ENCODE results near the gene EPB41L2.

The EPB41L2 gene

DNA sequence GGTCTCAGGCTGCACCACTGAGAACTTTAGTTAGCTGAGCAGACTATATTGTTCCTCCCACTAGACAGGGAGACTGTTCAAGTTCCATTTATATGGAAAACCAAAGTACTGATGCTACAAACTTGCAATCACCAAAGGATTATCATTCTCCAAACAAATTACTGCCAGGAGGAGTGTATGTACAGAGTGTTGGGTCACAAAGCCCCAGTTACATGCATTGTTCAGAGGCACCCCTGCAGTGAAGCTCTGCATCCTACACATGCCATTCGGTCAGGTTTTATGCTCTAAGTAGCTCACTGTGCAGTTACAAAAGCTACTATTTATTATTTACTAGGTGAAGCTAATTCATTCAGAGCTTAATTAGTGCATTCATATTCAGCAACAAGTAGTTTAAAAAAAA, 160.0 kb downstream of the EPB41L2 start:
- no peak for DNase-seq

DNA sequence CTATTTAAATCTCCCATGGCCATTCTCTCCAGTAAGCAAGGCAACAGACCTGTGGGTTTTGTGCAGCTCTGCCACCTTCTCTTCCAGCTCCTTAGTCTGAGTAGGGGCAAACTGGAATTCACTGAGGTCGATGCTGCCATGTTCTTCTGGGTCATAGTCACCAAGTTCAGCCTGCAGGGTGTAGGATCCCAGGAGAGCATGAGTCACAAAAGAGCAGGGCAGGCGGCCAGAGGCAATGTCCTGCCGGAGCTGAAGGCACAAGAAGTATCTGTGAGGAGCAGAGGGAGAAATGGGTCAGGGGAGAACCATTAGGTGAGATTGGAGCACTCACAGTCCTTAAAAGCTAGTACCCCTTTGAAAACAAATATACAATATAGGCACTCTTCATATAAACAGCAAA, 162.1 kb downstream of the EPB41L2 start:
- peak; percentile 65 for DNase-seq

DNA sequence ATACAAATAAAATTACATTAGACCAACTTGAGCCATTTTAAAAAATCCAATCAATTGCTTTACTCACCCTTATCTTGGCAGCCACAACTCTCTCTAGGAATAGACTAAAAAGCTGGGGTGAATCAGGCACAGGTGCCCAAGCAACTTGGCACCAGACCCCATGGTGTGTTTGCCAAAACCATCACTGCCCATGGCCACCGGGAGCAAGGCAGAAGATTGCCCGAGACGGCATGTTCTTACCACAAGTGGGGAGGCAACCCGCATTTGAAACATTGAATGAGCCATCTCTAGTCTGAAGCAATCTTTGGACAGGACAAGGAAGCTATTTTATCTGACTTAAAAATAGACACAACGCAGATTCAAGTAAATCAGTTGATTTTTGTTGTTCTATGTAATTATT, 166.8 kb downstream of the EPB41L2 start:
- no peak for DNase-seq

DNA sequence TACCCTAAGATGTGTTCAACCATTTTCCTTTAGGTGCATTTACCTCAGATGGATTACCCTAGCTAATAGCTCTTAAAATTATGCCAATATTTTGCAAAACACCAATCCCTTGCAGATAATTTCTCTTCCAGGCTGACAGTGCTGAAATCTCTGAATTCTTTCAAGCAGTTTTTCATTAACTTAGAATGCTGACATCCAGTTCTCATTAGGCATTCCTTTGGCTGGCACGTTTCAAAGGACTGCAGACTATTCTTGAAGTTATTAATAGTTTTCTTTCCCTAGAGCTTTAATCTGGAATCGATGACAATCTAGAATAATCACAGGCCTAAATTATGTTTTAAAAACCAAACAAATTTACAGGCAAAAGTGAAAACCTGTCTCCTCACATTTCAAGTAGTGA, 167.5 kb downstream of the EPB41L2 start:
- DNase-seq: peak; percentile 38

DNA sequence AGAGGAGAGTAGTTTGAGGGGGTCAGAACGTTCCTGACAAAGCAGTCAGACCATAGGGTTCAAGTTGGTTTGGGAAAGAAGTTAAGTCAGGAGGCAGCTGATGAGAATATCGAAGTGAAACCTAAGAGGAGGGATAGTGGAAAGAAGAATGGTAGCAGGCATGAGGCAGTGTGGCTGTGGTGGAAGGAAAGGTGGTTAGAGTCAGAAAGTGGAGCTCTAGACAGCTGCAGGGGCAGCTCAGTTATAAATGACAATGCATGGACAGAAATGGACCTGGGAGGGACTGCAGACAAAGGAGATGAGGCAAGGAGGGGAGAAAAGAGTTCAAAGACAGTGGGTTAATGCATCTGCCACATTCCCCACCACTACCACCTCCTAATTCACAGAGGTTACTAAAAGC, 169.3 kb downstream of the EPB41L2 start:
- no peak for DNase-seq

DNA sequence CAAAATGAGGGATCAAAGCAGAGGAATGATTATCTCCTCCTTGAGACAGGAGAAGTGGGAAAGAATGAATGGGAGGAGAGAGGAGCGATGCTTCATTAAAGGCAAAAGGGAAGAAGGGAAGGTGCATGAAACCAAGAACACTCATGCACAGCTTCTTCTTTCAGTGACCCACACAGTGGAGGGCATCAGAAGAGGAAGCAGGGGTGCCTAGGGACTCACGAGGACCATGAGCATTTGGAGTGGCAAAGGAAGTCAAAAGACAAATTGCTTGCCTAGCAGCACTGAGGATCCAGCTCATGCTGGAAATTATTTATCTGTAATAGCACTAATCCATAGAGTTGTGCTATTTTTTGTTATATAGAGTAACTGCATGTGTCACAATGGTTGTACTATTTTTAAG, 169.8 kb downstream of the EPB41L2 start:
- DNase-seq: no peak

DNA sequence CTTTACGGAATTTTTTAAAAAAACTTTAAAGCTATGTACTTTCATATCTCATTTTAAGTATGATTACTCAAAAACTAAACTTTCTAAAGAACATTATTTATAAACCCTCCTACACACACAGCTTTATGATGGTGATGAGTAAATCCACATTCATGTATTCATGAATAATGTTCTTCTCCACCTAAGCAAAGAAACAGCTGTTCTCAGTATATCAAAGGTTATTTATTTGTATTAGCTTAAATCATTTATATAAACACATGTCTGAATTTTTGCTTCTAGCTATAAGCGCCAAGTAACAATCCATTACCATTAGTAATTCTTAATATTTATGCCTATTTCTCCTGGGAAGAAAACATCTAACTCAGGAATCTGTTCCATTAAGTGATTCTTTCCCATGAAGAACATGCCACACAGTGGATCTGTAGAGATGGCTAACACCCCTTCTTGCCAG, 172.5 kb downstream of the EPB41L2 start:
- peak; percentile 77 for DNase-seq

DNA sequence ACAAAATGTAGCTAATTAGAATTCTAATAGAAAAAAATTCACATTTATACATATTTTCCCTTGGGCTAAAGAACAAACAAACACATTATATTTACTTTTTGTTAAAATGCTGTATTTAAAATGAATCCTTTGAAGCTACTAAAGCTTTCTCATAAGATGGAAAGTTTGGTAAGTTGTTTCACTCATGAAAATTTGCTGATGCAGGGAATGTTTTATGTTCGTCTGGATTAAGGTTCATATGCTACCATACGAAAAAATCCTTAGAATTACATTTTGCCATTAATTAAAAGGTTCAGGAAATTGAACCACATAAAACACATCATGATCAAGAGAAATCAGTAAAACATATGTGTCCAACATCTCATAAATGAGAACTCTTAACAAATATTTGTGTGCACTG, 173.6 kb downstream of the EPB41L2 start:
- DNase-seq: no peak

DNA sequence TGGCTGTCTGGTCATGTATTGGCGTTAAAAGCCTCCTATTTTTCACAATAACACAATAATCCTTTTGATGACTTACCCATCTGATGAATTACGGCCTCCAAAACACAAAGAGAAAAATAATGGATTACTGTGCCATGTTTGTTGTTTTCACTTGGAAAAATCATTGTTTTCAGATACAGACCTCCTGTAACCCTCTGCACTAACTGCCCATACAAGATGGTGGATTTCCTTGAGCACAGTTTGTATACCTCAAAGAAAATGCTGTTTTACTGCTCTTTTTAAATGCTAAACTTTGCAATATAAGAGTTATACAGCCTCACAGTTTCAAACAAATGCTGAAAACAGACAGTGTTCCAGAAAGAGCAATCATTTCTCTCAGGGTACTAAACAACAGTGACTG, 174.8 kb downstream of the EPB41L2 start:
- DNase-seq: no peak

DNA sequence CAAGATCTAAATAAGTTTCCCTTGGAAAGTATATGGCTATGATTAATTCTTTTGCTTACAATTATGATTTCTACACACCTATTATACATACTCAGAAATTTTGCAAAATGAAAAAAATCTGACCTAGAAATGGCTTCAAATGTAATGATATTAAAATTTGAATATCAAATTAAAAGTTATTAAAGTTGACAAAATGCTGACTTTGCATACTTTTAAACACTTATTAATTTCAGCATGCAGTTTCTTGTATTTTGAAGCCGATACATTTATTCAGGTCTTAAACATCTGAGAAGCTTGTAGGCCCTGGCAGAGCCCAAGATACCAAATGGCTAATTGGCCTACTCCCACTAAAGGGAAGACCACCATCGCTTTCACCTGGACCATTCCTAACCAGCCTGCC, 176.1 kb downstream of the EPB41L2 start:
- no peak for DNase-seq

DNA sequence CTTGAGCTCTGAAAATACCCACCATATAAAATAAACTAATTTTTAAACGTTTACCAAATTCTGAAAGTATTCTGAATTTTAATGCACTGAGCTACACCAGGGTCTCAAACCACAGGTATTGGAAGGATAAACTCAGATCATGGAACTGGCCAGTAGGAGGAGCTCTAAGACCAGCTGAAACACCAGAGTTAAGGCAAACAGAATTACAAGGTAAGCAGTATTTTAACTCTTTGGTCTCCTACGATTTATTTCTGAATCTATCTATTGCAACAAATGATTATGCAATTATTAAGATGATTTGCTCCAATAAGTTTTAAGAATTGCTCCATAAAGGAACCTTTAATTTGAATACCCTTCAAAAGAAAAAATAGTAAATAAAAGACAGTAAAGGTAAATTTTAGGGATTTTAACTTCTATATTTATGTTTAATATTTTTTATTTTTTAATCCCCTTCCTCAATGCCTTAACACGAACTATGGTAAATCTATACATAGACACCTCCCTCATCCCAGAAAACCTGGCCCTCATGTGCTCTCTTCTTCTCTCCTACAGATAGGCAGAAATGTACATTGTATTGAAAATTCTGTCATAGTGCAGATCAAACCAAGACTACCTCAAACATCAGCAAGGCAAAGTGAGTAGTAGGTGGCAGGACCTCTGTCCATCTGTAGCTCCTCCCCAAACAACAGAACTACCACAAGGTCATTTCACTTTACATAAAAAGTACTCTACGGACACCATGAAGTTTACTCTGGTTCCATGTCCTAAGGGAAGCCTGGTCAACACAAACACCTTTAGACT, 177.5 kb downstream of the EPB41L2 start:
- peak; percentile 79 for DNase-seq

DNA sequence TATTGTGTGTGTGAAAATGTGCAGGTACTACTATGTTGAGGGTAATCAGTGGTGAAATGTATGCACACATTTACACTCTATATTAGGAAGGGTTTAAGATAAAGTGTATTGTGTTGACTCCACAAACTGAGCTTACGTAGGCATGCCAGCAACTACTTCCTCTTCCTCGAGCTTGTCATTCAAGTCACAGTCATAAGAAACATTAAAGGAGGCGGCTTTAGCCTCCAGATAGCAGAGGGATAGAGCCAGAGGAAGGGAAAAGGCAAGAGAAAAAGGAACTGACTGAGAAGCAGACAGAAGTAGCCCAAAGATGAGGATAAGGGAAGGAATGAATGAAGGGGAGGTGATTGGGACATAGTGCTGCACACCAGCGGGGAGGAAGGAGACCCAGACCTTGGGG, 180.7 kb downstream of the EPB41L2 start:
- no peak for DNase-seq

DNA sequence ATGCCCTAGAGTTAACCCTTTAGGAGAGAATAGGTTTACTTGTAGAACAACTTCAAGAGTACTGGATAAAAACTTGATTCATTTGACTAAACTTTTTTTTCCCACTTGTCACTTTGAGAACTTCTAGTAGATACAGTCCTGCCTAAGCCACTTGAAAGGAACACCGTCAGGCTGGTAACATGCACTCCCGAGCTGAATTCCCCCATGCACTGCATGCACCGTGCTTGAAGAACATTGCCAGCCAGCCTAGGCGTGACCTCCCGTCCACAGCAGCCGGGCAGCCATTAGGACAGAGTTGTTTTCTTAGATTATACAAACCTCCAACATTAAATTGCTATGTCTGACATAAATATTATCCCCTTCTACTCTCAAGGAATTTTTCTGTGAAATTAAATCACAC, 183.2 kb downstream of the EPB41L2 start:
- DNase-seq: no peak

DNA sequence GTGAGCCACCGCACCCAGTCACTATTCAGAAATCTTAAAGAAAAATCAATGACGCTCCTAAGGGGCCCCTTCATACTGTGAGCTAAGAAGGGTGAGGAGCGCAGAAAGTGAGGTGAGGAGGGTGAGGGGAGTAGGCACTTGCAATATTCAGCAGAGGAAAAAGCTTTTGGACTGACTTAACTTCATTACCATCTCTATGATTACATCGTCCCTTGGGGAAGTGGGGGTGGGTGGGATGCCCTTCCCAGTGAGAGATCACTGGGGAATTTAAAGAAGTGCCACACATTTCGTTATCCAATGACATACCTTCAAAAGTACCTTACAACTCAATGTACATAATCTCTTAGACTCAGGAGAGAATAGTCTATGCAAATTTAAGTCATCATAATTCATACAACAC, 189.3 kb downstream of the EPB41L2 start:
- peak; percentile 10 for DNase-seq

DNA sequence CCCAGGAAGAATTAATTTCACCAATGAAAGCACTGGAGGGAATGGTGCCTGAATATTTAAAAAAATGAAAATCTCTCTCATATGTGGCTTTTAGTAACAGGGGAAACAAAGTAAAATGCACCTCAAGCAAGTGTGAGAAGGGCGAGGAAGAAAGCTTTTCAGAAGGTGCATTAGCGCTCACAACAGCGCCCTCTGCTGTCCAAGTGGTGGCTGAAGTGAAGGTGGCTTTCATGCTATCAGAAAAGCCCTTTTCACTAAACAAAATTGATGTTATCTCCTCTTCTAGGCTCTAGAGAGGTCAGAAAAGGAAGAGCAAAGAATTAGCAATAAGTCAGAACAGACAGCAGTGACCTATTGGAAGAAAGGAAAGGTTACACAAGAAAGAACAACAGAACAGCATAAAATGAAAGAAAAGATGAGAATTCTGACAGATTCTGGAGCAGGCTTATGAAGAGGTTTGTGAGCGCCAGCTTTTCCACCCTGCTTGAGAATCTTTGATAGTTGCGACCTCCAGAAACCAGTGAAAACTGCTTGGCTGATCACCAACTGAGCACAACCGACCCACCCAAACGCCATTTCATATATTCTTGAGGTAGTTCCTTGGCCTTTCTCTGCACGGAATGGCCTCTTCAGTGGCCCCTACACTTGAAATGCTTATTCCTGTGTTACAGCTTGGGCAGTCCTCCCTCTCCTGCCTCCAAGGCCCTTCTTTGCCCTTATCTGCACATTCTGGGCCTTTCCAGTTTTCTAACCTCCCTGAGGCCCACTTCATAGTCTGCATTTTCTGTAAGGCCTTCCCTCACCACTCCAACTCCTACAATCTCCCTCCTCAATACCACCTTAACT, 190.6 kb downstream of the EPB41L2 start:
- peak; percentile 53 for DNase-seq

DNA sequence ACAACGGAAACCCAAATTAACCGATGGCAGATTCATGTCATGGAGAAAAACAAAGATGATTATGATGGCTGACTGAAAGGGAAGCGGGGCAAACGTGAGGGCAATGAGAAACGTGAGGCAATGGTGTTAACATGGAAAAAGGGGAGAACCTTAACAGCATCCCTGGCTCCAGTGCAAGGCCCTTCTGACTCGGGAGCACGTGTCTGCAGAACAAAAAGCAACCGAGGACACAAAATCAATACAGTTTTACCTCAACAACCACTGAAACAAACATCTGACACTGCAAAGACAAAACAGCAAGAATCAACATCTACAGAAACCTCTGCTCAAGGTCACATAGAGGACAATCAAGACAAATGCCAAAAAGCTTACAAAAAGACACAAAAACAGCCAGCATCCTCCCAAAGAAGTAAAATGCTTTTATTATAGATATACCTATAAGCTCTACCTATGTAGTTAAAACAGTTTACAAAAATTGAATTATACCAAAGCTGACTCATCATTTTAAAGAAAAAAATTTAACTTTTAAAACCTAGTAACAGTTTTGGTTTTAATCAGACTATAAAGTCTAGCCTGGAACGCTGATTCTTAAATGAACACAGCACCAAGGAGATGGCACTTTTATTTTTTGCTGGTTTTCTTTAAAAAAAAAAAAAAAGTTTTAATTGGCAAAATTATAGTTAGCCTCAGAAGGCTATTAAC, 192.7 kb downstream of the EPB41L2 start:
- DNase-seq: no peak

DNA sequence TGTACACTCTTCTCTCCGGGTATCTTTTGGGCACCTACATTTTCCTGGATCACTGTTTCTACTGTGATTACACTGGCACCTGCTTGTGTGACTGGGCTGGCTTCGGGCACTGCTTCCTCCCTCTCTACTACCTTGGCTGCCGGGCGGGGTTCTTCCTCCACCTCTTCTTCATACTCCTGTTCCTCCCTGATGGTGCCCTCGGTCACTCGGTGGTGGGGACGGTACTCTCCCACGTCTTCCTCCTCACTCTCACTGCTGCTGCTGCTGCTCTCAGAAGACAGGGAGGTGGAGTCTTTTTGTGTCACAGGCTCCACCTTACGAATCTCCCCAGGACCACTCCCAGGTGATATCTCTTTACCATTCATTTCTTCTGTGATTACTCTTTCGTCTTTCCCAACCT, 193.4 kb downstream of the EPB41L2 start:
- DNase-seq: no peak

DNA sequence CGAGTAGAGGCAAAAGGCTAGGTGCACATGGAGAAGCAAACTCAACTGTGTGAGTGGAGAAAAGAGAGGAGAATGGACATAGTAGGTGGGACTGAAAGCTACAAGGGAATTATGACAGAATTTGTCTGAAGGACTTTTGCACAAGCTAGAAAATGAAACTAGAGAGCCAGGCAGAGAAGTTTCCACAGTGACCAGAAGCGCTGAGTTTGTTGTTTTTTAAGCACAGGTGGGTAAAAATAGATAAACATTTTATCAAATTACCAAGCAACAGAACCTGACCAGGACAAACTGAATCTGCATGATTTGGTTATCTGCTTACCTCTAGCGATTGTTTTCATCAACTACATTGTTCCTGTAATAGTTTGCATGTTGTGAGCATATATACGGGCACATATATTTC, 197.3 kb downstream of the EPB41L2 start:
- no peak for DNase-seq

DNA sequence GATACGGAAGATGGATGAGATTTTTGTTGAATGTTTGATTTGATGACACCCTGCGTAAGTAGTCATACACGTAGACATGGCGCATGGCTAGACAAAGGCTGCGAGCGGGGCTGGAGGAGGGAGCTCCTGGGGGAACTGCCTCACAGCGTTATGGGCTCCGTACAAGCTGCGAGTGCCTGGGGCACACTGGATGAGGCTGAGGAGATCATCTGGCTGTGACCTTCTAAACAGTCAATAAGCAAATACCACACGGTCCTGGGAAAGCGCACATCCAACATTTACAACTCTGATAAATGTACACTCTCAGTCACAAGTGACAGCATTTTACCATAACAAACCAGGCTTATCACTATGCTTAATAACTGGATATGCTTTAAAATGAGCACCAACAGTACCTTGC, 198.7 kb downstream of the EPB41L2 start:
- no peak for DNase-seq

DNA sequence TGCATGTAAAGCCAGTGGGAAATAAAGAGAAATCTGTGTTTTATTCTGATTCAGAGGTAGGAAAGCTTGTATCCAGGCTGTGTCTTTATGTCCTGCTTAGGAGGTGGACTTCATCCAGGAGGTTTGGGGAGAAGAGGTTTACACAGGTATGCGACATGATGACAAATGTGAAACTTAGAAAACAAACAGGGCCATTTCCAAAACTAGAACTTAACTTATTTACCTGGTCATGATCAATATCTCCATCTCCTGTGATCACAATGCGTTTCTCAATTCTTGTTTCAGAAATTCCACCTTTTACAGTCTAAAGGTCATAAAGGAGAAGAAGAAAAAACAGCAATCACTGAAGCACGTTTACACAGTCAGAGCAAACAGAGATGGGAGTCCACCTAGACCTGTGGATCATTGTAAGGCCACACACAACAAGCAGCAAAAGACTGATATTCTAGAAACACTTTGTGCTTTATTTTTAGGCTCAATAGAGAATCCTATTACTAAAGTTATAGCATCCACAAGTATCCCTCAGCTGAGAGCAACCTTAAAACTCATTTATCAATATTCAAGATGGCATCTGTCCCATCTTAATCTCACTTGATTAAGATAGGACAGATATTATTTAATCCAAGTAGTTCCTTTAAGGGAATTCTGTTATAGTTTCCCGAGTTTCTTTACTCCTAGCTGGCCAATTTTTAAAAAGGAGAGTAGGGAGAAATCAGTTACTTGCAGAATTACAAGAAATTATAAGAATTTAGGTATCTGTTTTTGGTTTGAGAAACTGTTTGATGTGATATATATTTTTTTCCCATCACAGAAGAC, 199.4 kb downstream of the EPB41L2 start:
- DNase-seq: no peak

DNA sequence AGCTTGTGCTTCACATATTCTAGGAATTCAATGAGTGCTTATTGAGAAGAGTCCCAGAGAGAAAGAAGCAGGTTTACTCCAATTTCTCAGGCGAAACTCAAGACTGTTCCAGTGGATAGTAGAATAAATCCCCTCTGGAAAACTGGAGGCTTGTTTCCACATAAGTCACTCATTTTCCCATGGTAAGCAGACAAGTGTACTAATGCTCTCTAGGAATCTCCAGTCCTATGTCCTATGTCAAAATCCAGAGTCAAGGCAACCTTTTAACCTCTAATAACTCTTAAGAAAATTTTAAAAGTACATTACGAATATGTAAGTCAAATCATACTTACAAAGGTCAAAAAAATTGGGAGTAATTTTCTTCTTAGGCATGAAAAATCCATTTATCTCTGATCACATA, 200.7 kb downstream of the EPB41L2 start:
- DNase-seq: no peak

DNA sequence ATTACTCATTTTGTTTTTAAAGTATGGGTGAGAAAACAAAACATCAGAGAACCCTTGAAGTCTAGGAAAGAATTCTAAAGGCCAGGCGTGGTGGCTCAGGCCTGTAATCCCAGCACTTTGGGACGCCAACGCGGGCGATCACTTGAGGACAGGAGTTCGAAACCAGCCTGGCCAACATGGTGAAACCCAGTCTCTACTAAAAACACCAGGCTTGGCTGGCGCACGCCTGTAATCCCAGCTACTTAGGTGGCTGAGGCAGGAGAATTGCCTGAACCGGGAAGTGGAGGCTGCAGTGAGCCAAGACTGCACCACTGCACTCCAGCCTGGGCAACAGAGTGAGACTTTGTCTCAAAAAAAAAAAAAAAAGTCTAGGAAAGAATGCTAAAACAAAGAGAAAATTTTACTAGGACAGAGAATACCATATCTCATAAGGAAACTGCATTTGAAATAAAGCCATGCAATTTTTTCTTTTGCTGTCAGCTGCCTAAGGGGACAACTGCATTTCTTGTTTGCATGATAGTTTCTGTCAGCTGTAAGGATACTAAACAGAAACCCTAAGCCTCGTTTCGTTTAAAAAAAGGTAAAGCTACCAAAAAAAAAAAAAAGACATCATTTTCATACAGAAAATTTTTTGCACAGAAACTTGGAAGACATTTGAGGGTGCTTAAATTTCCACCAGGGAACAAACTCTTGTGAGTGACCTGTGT, 203.7 kb downstream of the EPB41L2 start:
- DNase-seq: no peak
